Skeletal muscle cell (primary cell): Measurements from ENCODE around the gene PUS1.
A peak's percentile ranks its signal among the peaks of the same experiment; 100 is the strongest.
"Not testable (repeated sequence)": the region's sequence is repeated elsewhere in the genome, so short reads cannot be mapped to it uniquely, and the experiment has no call there.

Experiments used
- DNase-seq: peaks from one replicate; pipeline ENCODE4 v3.0.0-alpha.2; 2010; ENCODE audit warnings: low read depth
- H3K4me3 ChIP-seq: 2 replicates; pipeline ENCODE4 v1.5.1; 2011; ENCODE audit warnings: low read depth, mild to moderate bottlenecking, control low read depth, low read length, moderate library complexity

The PUS1 gene

DNA sequence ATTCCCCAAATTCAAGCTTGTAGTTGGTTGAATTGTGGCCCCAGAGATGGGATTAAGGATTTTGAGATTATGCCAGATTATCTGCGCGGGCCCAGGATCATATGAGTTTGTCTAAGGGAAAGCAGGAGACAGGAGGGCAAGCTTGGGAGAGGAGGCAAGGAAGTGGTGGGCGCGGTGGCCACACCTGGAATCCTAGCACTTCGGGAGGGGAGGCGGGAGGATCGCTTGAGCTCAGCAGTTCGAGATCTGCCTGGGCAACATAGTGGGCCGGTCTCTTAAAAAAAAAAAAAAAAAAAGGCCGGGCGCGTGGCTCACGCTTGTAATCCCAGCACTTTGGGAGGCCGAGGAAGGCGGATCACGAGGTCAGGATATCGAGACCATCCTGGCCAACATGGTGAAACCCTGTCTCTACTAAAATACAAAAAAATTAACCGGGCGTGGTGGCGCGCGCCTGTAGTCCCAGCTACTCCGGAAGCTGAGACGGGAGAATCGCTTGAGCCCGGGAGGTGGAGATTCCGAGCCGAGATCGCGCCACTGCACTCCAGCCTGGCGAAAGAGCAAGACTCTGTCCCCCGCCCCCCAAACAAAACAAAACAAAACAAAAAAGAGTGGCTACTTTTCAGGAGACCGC lies 881 bp upstream of the PUS1 start:
- no peak for DNase-seq
- peak overlapping the region; percentile 93 for H3K4me3 ChIP-seq

DNA sequence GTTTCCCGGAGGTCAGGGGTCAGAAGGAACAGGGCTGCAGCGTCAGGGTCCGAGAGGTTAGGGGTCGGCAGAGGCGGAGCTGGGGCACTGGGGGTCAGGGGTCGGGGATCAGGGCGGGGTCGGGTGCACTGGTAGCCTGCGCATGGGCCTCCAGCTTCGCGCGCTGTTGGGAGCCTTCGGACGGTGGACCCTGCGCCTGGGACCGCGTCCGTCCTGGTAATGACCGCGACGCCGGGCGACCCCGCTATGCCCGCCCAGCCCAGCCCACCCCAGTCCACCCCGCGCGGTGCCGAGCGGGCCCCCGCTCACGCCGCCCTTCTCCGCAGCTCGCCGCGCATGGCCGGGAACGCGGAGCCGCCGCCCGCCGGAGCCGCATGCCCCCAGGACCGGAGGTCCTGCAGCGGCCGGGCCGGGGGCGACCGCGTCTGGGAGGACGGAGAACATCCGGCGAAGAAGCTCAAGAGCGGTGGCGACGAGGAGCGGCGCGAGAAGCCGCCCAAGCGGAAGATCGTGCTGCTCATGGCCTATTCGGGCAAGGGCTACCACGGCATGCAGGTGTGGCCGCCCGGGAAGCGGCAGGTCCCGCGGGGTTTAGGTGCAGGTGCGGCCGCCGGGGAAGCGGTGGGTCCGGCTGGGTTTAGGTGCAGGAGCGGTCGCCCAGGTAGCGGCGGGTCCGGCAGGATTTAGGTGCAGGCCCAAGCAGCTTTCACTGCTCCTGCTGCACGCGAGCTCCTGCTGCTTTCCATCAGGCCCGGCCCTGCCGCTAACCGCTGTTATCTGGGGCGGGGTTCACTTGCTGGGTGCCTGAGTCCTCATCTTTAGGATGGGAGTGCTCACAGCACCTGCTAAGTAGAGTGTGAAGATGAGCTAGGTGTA lies 743 bp downstream of the PUS1 start:
- DNase-seq: no peak
- H3K4me3 ChIP-seq: peak overlapping the region; percentile 93

DNA sequence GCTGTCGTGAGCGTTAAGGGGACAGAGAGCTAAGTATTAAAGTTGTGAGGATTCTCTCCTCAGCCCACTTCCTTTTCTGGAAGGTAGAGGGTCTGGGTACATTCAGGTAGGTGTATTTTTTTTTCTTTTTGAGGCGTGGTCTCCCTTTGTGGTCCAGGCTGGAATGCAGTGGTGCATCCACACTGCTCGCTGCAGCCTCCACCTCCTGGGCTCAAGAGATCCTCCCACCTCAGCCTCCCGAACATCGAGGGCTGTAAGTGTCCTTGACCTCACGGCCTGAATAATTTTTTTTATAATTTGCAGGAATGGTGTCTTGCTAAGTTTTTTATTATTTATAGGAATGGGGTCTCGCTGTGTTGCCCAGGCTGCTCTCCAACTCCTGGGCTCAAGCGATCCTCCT lies 1.4 kb downstream of the PUS1 start:
- no peak for DNase-seq
- peak overlapping the region; percentile 93 for H3K4me3 ChIP-seq

DNA sequence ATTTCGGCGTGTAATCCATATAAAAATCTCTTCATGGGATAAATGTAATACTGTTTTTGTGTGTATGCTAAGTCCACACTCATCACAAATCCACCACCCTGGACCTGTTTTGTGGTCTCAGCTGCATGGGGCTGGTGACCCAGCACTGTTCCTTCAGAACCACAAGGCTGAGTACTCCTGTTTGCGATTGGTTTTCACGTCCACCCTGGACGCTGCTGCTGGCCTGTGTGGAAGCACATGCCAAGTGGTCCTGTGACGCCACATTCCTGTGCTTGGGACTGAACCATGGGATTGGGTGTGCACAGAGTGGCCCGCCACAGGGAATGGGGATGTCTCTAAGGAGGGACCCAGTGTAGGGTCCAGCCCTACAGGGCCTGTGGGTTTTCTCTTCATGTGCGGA lies 4.3 kb downstream of the PUS1 start:
- H3K4me3 ChIP-seq: no peak overlapping the region
- DNase-seq: no peak

DNA sequence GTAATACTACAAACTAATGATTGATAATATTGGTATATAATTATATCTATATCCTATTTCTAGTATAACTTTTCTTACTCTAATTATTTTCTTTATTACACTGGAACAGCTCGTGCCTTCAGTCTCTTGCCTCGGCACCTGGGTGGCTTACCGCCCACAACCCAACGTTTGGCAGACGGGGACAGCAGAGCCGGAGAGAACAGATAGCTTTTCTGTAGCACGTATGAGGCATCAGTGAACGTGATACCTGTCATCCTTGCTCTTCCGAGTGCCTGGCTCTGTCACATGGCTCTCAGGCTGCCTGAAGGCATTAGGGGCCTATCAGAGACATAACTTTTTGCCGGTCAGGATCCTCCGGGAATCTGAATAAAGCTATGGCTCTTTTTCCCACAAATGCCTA lies 5.5 kb downstream of the PUS1 start:
- no peak overlapping the region for H3K4me3 ChIP-seq
- no peak for DNase-seq

DNA sequence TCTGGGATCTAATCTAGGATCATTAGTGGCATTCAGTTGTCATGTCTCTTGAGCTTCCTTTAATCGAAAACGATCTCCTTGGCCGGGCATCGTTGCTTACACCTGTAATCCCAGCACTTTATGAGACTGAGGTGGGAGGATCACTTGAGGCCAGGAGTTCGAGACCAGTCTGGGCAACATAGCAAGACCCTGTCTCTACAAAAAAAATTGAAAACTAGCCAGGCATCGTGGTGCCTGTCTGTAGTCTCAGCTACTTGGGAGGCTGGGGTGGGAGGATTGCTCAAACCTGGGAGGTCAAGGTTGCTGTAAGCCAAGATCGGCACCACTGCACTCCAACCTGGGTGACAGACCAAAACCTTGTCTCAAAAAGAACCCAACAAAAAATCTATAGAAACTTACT lies 9.0 kb downstream of the PUS1 start:
- H3K4me3 ChIP-seq: no peak overlapping the region
- no peak for DNase-seq

DNA sequence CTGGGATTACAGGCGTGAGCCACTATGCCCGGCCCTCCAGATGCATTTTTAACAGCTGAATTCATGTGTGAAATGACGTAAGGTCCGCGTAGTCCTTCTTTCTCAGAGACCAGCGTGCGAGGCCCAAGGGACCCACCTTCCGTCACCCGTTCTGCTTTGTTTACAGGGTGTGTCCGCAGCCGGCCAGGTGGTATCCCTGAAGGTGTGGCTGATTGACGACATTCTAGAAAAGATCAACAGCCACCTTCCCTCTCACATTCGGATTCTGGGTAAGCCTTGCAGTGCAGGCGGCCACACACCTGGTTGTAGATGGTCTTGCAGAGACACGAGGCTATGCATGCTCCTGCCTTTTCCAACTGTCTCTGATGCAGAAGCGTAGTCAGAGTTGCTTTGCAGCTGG lies 9.9 kb downstream of the PUS1 start:
- H3K4me3 ChIP-seq: no peak overlapping the region
- DNase-seq: no peak

DNA sequence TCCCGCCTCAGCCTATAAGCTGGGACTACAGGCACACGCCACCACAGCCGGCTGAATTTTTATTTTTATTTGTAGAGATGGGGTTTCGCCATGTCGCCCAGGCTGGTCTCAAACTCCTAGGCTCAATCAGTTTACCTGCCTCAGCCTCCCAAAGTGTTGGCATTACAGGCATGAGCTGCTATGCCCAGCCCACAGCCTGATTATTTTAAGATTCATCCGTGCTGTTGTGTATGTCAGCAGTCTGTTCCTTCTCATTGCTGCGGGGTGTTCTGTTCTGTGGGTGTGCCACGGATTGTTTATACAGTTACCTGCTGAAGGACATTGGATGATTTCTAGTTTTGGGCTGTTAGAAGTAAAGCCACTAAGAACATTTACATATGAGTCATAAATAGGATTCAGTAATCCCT lies 11.1 kb downstream of the PUS1 start:
- H3K4me3 ChIP-seq: no peak overlapping the region
- DNase-seq: no peak

DNA sequence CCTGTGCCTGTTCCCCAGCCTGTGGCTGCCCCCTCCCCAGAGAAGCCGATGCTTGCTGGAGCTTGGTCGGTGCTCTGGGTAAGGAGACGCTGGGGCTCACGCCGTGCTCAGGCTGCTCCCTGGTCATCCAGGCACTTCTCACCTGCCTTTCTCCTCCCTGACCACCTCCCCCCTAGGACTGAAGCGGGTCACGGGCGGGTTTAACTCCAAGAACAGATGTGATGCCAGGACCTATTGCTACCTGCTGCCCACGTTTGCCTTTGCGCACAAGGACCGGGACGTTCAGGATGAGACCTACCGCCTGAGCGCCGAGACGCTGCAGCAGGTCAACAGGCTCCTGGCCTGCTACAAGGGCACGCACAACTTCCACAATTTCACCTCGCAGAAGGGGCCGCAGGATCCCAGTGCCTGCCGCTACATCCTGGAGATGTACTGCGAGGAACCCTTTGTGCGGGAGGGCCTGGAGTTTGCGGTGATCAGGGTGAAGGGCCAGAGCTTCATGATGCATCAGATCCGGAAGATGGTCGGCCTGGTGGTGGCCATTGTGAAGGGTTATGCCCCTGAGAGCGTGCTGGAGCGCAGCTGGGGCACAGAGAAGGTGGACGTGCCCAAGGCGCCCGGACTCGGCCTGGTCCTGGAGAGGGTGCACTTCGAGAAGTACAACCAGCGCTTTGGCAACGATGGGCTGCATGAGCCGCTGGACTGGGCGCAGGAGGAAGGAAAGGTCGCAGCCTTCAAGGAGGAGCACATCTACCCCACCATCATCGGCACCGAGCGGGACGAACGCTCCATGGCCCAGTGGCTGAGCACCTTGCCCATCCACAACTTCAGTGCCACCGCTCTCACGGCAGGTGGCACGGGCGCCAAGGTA lies 12.3 kb downstream of the PUS1 start:
- no peak for DNase-seq
- H3K4me3 ChIP-seq: no peak overlapping the region

DNA sequence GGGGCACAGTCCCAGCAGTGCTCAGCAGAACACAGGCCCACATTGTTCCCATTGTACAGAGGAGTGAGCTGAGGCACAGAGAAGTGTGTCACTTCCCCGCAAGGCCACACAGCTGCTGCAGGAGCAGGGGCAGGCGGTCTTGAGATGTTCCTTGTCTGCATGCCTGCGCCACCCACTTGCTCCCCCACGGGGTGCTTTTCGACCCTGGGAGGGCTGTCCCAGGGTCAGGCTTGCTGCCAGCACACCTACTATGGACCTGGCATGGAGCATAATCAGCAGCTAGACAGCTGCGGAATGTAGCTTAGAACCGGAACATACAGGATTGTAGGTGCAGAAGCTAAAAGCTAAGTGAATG lies 12.9 kb downstream of the PUS1 start:
- DNase-seq: no peak
- H3K4me3 ChIP-seq: no peak overlapping the region

DNA sequence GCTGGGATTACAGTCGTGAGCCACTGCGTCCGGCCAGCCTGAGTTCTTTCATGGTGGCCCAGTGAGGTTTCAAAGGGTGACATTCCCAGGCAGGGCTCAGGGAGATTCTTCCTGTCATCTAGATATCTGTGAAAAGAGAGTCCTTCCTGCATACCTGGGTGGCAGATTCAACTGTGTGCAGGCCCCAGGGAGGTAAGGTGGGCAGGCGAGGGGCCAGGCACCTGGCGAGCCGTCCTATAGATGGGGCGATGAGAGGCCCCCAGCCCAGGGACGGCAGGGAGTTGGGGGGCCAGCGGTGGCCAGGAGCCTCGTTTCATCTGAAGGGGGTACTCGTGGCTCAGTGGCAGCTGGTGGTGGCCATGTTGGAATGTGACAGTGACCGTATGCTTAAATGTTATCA lies 13.6 kb downstream of the PUS1 start:
- no peak overlapping the region for H3K4me3 ChIP-seq
- DNase-seq: no peak

DNA sequence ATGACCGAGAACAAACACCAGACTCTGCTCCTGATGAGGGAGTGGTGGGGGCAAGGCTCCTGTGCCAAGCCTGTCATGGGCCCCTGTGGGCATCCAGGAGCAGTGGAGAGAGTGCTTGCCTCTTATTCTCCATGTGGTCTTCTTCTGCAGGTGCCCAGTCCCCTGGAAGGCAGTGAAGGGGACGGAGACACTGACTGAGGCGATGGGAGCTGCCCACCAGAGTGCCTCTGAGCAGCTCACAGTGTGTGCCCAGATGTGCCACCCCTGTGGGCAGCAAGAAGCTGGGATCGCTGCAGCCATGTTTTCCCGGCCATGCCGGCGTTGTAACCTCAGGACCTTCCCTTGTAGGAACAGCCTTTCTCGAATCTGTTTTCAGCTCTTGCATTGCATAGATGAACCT lies 14.3 kb downstream of the PUS1 start:
- DNase-seq: no peak
- no peak overlapping the region for H3K4me3 ChIP-seq

DNA sequence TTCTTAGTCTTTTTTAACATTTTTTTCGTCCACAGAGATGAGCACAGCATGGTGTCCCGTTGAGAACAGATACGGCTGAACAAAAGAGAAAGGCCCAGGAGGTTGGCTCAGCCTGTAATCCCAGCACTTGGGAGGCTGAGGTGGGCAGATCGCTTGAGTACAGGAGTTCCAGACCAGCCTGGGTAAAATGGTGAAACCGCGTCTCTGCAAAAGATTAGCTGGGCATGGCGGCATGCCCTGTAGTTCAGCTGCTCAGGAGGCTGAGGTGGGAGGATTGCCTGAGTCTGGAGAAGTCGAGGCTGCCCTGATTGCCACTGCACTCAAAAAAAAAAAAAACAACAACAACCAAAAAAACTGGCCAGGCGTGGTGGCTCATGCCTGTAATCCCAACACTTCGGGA lies 14.8 kb downstream of the PUS1 start:
- H3K4me3 ChIP-seq: no peak overlapping the region
- DNase-seq: no peak

DNA sequence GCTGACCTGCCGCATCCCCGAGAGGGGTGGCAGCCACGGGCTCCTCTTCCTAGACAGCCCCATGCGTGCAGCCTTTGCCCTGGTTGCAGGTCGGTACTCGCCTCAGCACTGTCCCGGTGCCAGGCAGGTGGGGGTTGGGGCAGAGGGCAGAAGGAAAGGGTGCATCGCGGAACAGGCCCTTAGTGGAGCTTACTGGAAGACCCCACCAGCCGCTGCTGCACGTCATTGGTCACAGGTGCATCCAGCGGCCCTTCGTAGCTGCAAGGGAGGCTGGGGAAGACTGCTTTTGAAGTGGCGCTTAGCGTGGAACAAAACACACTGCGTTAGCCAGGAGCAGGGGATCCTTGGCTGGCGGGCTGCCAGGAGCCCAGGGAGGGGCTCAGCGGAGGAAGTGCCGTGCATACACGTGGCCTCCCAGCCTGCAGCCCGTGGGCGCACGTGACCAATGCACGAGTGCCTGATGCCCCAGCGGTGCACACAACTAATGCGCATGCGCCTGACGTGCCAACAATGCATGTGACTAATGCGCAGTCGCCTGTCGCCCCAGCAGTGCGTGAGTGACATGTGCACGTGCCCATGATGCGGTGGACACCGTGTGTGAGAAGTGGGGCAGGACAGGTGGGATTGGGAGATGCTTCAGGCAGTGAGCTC lies 15.7 kb downstream of the PUS1 start:
- no peak for DNase-seq
- no peak overlapping the region for H3K4me3 ChIP-seq

DNA sequence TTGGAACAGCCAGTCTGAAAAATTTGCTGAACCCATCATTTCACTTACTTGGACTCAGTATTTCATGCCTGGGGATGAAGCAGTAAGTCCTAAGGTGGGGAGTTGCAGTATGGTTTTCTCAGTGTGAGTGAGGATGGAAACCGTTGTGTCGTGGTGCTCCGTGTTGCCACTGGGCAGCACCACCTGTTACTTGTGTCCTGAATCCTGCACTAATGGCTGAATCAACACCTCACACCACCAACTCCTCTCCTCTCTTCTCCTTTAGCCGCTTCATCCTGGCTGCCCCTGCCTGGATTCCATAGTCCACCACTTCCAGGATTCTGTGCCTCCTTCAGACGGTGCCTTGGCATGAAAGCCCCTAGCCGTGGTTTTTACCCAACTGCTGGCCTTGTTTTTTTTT lies 17.7 kb downstream of the PUS1 start:
- DNase-seq: no peak
- no peak overlapping the region for H3K4me3 ChIP-seq

DNA sequence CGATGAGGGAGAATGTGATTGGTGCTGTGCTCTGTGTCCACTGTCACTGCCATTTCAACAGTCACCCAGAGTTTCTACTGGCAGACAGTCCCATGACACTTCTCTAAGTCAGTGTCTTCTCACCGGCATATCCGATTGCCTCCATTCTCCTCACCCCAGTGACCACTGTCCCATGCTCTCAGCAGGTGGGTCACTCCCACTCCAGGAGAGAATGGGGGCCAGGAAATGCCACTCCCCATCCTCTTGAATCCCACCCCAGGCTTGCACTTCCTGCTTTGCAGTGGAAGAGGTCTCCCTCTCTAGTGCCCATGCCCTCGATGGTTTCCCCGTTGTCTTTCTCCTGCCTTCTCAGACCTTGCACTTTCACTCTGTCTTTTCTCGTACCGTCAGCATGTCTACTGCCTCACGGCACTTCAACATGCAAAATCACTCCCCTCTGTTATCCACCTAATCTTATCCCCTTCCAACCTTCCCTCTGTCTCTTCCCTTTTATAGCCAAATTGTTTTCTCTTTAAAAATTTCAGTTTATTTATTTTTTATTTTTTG lies 18.5 kb downstream of the PUS1 start:
- H3K4me3 ChIP-seq: no peak overlapping the region
- no peak for DNase-seq

DNA sequence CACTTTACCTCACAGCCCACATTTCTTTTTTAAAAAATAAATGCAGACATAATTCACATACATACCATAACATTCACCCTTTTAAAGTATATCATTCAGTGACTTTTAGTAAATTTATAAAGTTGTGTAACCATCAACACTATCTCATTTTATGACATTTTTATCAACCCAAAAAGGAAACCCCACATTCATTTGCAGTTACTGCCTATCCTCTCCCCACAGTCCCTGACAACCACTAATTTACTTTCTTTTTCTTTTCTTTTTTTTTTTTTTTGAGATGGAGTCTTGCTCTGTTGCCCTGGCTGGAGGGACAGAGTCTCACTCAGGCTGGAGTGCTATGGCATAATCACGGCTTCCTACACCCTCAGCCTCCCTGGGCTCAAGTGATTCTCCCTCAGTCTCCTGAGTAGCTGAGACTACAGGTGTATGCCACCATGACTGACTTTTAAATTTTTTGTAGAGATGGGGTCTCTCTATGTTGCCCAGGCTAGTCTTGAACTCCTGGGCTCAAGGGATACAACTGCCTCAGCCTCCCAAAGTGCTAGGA lies 19.2 kb downstream of the PUS1 start:
- no peak for DNase-seq

DNA sequence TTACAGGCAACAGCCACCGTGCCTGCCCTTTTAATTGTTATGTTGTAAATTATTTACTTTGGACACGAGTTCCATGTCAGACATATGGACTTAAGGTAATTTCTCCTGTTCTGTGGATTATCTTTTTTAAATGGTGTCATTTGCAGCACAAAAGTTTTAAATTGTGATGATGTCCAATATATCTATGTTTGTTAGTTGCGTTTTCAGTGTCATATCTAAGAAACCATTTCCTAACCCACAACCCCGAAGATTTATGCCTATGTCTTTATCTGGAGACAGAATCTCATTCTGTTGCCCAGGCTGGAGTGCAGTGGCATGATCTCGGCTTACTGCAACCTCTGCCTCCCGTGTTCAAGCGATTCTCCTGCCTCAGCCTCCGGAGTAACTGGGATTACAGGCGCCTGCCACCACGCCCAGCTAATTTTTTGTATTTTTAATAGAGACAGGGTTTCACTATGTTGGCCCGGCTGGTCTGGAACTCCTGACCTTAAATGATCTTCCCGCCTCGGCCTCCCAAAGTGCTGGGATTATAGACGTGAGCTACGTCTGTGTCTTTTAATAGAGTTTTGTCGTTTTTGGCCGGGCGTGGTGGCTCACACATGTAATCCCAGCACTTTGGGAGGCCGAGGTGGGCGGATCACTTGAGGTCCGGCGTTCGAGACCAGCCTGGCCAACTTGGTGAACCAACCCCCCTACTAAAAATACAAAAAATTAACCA lies 19.8 kb downstream of the PUS1 start:
- H3K4me3 ChIP-seq: peak overlapping the region; percentile 79
- not testable (repeated sequence) for DNase-seq

More for the DNA sequence above, 19.2 kb downstream of the PUS1 start:
- no peak overlapping the region for H3K4me3 ChIP-seq
